ENCODE results near the gene MCC. TPM values are rescaled to one million over a fixed set of nuclear protein-coding genes. Genes with fewer than 3 reads are reported as not detected.

The MCC gene
- polyA plus RNA-seq, 1 donor, result 33.2 TPM

- no peak for DNase-seq
These were observed 433.4 kb downstream of the MCC start for GRCh38 chr5:113054899-113055298.

GRCh38 chr5:113053511-113053995 lies 434.7 kb downstream of the MCC start:
- no peak for DNase-seq

GRCh38 chr5:113052041-113052795 lies 436.0 kb downstream of the MCC start:
- no peak for DNase-seq

- DNase-seq, result no peak
These were observed 437.4 kb downstream of the MCC start for GRCh38 chr5:113050721-113051382.

GRCh38 chr5:113048931-113049330 lies 439.3 kb downstream of the MCC start:
- no peak for DNase-seq

GRCh38 chr5:113047733-113048652 lies 440.3 kb downstream of the MCC start:
- no peak for DNase-seq

GRCh38 chr5:113047234-113047633 lies 441.0 kb downstream of the MCC start:
- DNase-seq, result no peak

GRCh38 chr5:113044776-113045465 lies 443.3 kb downstream of the MCC start:
- DNase-seq, result no peak

- DNase-seq, result no peak
These were observed 444.7 kb downstream of the MCC start for GRCh38 chr5:113043491-113043931.

- DNase-seq, result no peak
These were observed 445.6 kb downstream of the MCC start for GRCh38 chr5:113042491-113043243.

GRCh38 chr5:113040672-113041260 lies 447.5 kb downstream of the MCC start:
- no peak for DNase-seq

- DNase-seq, result no peak
These were observed 448.3 kb downstream of the MCC start for GRCh38 chr5:113039934-113040285.

- no peak for DNase-seq
These were observed 448.9 kb downstream of the MCC start for GRCh38 chr5:113039229-113039933.

GRCh38 chr5:113038714-113039113 lies 449.5 kb downstream of the MCC start:
- no peak for DNase-seq

- no peak for DNase-seq
These were observed 450.1 kb downstream of the MCC start for GRCh38 chr5:113038136-113038535.

- no peak for DNase-seq
These were observed 451.4 kb downstream of the MCC start for GRCh38 chr5:113036826-113037225.

- no peak for DNase-seq
These were observed 451.9 kb downstream of the MCC start for GRCh38 chr5:113036321-113036720.

GRCh38 chr5:113035096-113035495 lies 453.2 kb downstream of the MCC start:
- no peak for DNase-seq

GRCh38 chr5:113034182-113034773 lies 454.0 kb downstream of the MCC start:
- no peak for DNase-seq

- no peak for DNase-seq
These were observed 456.7 kb downstream of the MCC start for GRCh38 chr5:113031557-113031956.

Measured in left kidney (tissue), 2 donors.